AG04450 (cell line): ENCODE measurements around the gene OSBPL3. TPM values are rescaled to one million over a fixed set of nuclear protein-coding genes. Genes with fewer than 3 reads are reported as not detected.

Experiments used
- CTCF ChIA-PET: fragments of 300-600, 350-600 bp; formaldehyde crosslinking; extraction: SDS; loops from one replicate; lab custom pipeline; 2022; ENCODE audit warnings: antibody characterized with exemption, inconsistent platforms; lab: Charles Lee
- POLR2A ChIA-PET: fragments of 350-600 bp; formaldehyde crosslinking; extraction: SDS; loops from one replicate; lab custom pipeline; 2021; ENCODE audit warnings: antibody characterized with exemption, inconsistent platforms; lab: Yijun Ruan, JAX
- DNase-seq: peaks from one replicate; pipeline ENCODE4 v3.0.0-alpha.2; 2011; ENCODE audit warnings: low read depth, low spot score
- H3K27ac ChIP-seq: one replicate; pipeline ENCODE4 v1.5.1; 2012; ENCODE audit warnings: low read depth, low read length, control low read depth
- H3K27me3 ChIP-seq: one replicate; pipeline ENCODE4 v1.6.0; 2012; ENCODE audit warnings: low read length; ENCODE audit not compliant: control insufficient read depth, insufficient read depth
- H3K4me3 ChIP-seq: 2 replicates; pipeline ENCODE4 v1.5.1; 2011; ENCODE audit warnings: mild to moderate bottlenecking, low read depth, low read length, control low read depth
- H3K9me3 ChIP-seq: 2 replicates; pipeline ENCODE4 v1.5.1; 2012; ENCODE audit warnings: low read length; ENCODE audit not compliant: control insufficient read depth, insufficient read depth
- polyA plus RNA-seq: library from polyadenylated mRNA; depleted of rRNA; stranded (reverse); fragments of >200 nt; gene quantifications from 2 replicates; pipeline ENCODE4 v1.2.3, GENCODE V29; 2011
- TF ChIP-seq, protein P1 (sequence below): IDR thresholded peaks from 2 replicates; pipeline ENCODE4 v1.5.1; 2011; ENCODE audit warnings: low read depth, low read length, control low read depth, inconsistent platforms

Gene OSBPL3
- polyA plus RNA-seq, 1 experiment: 37.8 TPM

DNA sequence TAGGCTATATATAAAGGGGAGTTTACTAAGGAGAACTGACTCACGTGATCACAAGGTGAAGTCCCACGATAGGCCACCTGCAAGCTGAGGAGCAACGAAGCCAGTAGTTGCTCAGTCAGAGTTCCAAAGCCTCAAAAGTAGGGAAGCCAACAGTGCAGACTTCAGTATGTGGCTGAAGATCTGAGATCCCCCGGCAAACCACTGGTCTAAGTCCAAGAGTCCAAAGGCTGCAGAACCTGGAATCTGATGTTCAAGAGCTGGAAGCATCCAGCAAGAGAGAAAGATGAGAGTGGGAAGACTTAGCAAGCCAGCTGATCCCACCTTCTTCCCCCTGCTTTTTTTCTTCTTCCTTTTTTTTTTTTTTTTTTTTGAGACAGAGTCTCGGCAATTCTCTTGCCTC is 195.7 kb downstream of the OSBPL3 start:
- no peak overlapping the region for H3K27ac ChIP-seq
- H3K27me3 ChIP-seq: no peaks in the 10 kb centered on the region
- POLR2A ChIA-PET: no interaction called here
- TF ChIP-seq, protein P1, sequence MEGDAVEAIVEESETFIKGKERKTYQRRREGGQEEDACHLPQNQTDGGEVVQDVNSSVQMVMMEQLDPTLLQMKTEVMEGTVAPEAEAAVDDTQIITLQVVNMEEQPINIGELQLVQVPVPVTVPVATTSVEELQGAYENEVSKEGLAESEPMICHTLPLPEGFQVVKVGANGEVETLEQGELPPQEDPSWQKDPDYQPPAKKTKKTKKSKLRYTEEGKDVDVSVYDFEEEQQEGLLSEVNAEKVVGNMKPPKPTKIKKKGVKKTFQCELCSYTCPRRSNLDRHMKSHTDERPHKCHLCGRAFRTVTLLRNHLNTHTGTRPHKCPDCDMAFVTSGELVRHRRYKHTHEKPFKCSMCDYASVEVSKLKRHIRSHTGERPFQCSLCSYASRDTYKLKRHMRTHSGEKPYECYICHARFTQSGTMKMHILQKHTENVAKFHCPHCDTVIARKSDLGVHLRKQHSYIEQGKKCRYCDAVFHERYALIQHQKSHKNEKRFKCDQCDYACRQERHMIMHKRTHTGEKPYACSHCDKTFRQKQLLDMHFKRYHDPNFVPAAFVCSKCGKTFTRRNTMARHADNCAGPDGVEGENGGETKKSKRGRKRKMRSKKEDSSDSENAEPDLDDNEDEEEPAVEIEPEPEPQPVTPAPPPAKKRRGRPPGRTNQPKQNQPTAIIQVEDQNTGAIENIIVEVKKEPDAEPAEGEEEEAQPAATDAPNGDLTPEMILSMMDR: no peak
- CTCF ChIA-PET: interaction anchor here (0.6 to 1.8 kb wide), 3 partner anchors 28 to 630 kb away, joined by 3 to 6 read pairs (median 4); no protein-coding TSS in a partner anchor
- H3K9me3 ChIP-seq: peaks cover 3% of the 10 kb centered on the region; the same call in 1 of the 2 replicates
- no peak overlapping the region for H3K4me3 ChIP-seq
- DNase-seq: no peak

DNA sequence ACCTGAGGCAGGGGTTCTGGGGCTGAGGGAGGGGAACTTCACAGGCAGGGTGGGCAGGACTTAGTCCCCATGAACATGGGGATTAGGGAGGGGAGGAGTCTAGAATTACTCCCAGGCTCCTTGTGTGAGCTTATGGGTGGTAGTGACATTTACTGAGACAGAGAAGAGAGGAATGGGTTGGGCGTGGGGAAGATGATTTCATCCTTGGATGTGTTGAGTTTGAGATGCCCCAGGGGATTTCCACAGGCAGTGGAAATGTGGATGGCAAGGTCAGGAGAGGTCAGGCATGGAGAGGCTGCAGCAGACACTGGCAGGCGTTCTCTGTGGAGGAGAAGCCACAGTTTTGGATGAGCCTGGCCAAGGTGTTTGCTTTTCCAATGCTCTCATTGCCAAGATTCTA is 196.3 kb downstream of the OSBPL3 start:
- H3K4me3 ChIP-seq: no peak overlapping the region
- H3K9me3 ChIP-seq: peaks cover 3% of the 10 kb centered on the region; the same call in 1 of the 2 replicates
- H3K27ac ChIP-seq: no peak overlapping the region
- ChIA-PET CTCF (interaction anchor here (1.5 to 1.8 kb wide), 2 partner anchors 29 to 315 kb away, joined by 6 to 12 read pairs; no protein-coding TSS in a partner anchor), POLR2A (no interaction called here)
- no peaks in the 10 kb centered on the region for H3K27me3 ChIP-seq
- no peak for DNase-seq
- TF ChIP-seq, protein P1: no peak

DNA sequence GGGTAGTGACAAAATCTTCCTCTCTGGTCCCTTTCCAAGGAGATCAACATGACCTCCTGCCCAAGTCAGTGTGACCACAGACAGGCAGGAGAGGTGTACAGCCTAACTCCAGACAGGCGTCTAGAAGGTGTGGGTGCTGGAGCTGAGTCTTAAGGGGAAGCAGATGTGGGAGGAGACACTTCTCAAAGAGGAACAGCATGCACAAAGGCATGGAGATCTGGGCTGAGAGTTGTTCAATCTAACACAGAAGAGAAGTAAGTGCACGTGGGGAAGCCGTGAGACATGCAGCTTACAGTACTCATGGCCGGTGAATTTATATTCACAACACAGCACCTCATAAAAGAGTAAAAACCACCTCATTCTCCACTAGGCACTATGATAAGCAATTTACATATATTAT is 198.9 kb downstream of the OSBPL3 start:
- no peaks in the 10 kb centered on the region for H3K9me3 ChIP-seq
- POLR2A ChIA-PET: no interaction called here
- CTCF ChIA-PET: interaction anchor here (1.4 kb wide), 1 partner anchor 31 kb away, joined by 10 read pairs; no protein-coding TSS in a partner anchor
- no peak overlapping the region for H3K27ac ChIP-seq
- no peak for DNase-seq
- TF ChIP-seq, protein P1: no peak
- H3K4me3 ChIP-seq: no peak overlapping the region
- H3K27me3 ChIP-seq: no peaks in the 10 kb centered on the region

DNA sequence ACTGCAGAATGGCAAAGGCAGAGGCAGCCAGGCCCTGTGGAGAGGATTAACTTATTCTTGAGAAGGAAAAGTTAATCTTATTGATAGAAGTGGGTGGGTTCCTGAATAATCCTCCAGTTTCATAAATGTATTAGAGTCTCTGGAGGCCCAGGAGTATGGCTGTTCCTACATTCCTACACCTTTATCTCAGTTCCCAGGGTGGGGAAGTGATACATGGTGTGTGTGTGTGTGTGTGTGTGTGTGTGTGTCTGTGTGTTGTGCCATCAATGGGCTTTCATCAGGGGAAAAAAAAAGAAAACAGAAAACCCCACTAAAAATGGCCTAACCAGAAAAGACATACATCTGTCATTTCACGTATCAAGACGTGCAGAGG is 200.7 kb downstream of the OSBPL3 start:
- peak overlapping the region; percentile 78 for H3K27ac ChIP-seq
- ChIA-PET CTCF (interaction anchor here (1.1 to 3.0 kb wide), 4 partner anchors 33 to 319 kb away, joined by 3 to 28 read pairs (median 7); no protein-coding TSS in a partner anchor), POLR2A (interaction anchor here (1.1 kb wide), 1 partner anchor 21 kb away, joined by 3 read pairs; no protein-coding TSS in a partner anchor)
- no peak overlapping the region for H3K4me3 ChIP-seq
- H3K9me3 ChIP-seq: no peaks in the 10 kb centered on the region
- no peaks in the 10 kb centered on the region for H3K27me3 ChIP-seq
- no peak for DNase-seq
- TF ChIP-seq, protein P1: no peak

DNA sequence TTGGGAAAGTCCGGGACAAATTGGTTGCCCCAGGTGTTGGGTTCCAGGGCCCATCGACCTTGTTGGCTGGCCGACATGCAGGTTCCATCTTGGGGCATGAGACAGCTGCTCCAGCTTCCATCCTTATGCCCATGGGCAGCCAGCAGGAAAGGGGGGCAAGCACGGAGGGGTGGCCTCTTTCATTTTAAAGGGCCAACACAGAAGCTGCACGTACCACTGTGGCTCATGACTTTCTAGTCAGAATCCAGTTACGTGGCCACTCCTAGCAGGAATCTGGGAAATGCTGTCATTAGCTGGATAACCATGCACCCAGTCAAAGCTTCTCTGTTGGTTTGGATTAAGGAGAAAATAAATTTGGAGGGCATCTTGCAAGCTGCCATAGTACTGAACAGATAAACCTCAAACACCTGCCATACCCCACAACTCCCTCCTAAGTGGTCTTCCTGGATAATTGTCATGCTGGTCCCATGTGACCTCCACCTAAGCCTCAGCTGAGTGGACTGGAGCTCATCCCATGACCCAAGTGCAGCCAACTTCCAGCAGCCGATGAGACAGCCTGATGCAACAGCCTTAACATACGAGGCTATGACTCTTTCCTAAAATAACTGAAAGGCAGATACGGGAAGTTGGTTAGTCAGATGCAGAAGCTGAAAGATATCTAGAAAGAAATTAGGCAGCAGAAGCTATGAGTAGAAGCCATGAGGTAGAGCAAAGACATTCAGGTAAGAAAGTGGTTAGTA is 201.3 kb downstream of the OSBPL3 start:
- TF ChIP-seq, protein P1: no peak
- H3K4me3 ChIP-seq: no peak overlapping the region
- no peak for DNase-seq
- peak overlapping the region; percentile 78 for H3K27ac ChIP-seq
- H3K27me3 ChIP-seq: no peaks in the 10 kb centered on the region
- H3K9me3 ChIP-seq: no peaks in the 10 kb centered on the region
- ChIA-PET CTCF (interaction anchor here (0.9 to 3.0 kb wide), 5 partner anchors 21 to 320 kb away, joined by 3 to 28 read pairs (median 7); no protein-coding TSS in a partner anchor), POLR2A (interaction anchor here (1.1 kb wide), 1 partner anchor 21 kb away, joined by 3 read pairs; no protein-coding TSS in a partner anchor)
